GM23248 (cell line): ENCODE results near the gene ANKRD39. TPM values are rescaled to one million over a fixed set of nuclear protein-coding genes. Genes with fewer than 3 reads are reported as not detected.

Experiments
- DNase-seq: peaks from one replicate; pipeline ENCODE4 v3.0.0-alpha.2; 2015
- H2AFZ ChIP-seq: fragments of 200-600 bp; sonication (generic); 2 replicates; pipeline ENCODE4 v1.6.1; 2016; ENCODE audit warnings: antibody characterized with exemption
- H3F3A ChIP-seq: fragments of 200-600 bp; sonication (generic); 2 replicates; pipeline ENCODE4 v1.6.1; 2016; ENCODE audit warnings: mild to moderate bottlenecking, antibody characterized with exemption, mixed run types; ENCODE audit not compliant: insufficient read depth
- H3K27ac ChIP-seq: fragments of 200-600 bp; sonication (generic); 2 replicates; pipeline ENCODE4 v1.5.1; 2016; ENCODE audit warnings: mild to moderate bottlenecking
- H3K27me3 ChIP-seq: fragments of 200-600 bp; sonication (generic); replicated peaks from 2 replicates; pipeline ENCODE4 v1.6.1; 2016; ENCODE audit warnings: mild to moderate bottlenecking; ENCODE audit not compliant: insufficient read depth
- H3K36me3 ChIP-seq: fragments of 200-600 bp; sonication (generic); 2 replicates; pipeline ENCODE4 v1.6.1; 2016; ENCODE audit warnings: low read depth, mild to moderate bottlenecking
- H3K4me1 ChIP-seq: fragments of 200-600 bp; sonication (generic); 2 replicates; pipeline ENCODE4 v1.6.1; 2016; ENCODE audit warnings: mild to moderate bottlenecking; ENCODE audit not compliant: insufficient read depth
- H3K4me2 ChIP-seq: fragments of 200-600 bp; sonication (generic); one replicate; pipeline ENCODE4 v1.6.1; 2016; ENCODE audit warnings: mild to moderate bottlenecking; ENCODE audit not compliant: unreplicated experiment
- H3K4me3 ChIP-seq: fragments of 200-600 bp; sonication (generic); 2 replicates; pipeline ENCODE4 v1.5.1; 2016; ENCODE audit warnings: mild to moderate bottlenecking
- H3K79me2 ChIP-seq: fragments of 200-600 bp; sonication (generic); 2 replicates; pipeline ENCODE4 v1.6.1; 2016; ENCODE audit warnings: mild to moderate bottlenecking; ENCODE audit not compliant: insufficient read depth
- H3K9ac ChIP-seq: fragments of 200-600 bp; sonication (generic); 2 replicates; pipeline ENCODE4 v1.6.1; 2016; ENCODE audit warnings: mild to moderate bottlenecking
- H3K9me2 ChIP-seq: fragments of 200-600 bp; sonication (generic); 2 replicates; pipeline ENCODE4 v1.6.1; 2016; ENCODE audit warnings: mixed run types, mild to moderate bottlenecking, moderate library complexity; ENCODE audit not compliant: insufficient read depth
- H3K9me3 ChIP-seq: fragments of 200-600 bp; sonication (generic); one replicate; pipeline ENCODE4 v1.6.1; 2017; ENCODE audit warnings: low read depth
- H4K20me1 ChIP-seq: fragments of 200-600 bp; sonication (generic); 2 replicates; pipeline ENCODE4 v1.6.0; 2016; ENCODE audit not compliant: insufficient read depth
- EZH2 ChIP-seq: fragments of 200-600 bp; sonication (generic); IDR thresholded peaks from 2 replicates; pipeline ENCODE4 v1.6.1; 2018; ENCODE audit warnings: antibody characterized with exemption, mild to moderate bottlenecking; ENCODE audit not compliant: insufficient read depth, poor library complexity, severe bottlenecking
- EZH2phosphoT487 ChIP-seq: fragments of 200-600 bp; sonication (generic); IDR thresholded peaks from 2 replicates; pipeline ENCODE4 v1.6.1; 2018; ENCODE audit warnings: antibody characterized with exemption, moderate library complexity, mild to moderate bottlenecking, low read depth; ENCODE audit not compliant: insufficient read depth
- WGBS, 2 experiments: methylation state at CpG; one replicate each; pipeline ENCODE4 v1.1.6; 2015 to 2017; ENCODE audit warnings: low lambda C conversion rate in 2 of 2, low coverage in 1 of 2; ENCODE audit errors: missing lambda C conversion rate in 2 of 2; 5-methylcytosine and 5-hydroxymethylcytosine counted together
- in situ Hi-C: fragments of 300-500 bp; cut with MboI; formaldehyde crosslinking; loops from 2 replicates; pipeline ENCODE4 v1.15.0; 2020
- polyA plus RNA-seq: library from polyadenylated mRNA; unstranded; fragments of >200 nt; fragmentation: Nextera tagmentation; extraction: Ambion mirVana; gene quantifications from 2 replicates; pipeline ENCODE4 v1.2.1, GENCODE V29; 2016
- total RNA-seq: library from RNA; depleted of rRNA; stranded (reverse); fragments of >200 nt; shearing (Covaris generic); gene quantifications from 2 replicates; pipeline ENCODE4 v1.2.3, GENCODE V29; 2014

The ANKRD39 gene
- total and polyA plus RNA-seq, 2 experiments from 2014 or later = 10.9 to 12.3 TPM

GRCh38 chr2:96819876-96820511, 37.8 kb downstream of the ANKRD39 start:
- no peak overlapping the region for H3K27ac ChIP-seq
- no peaks in the 10 kb centered on the region for H3K9me3 ChIP-seq
- no peak overlapping the region for H2AFZ ChIP-seq
- 0 out of 2 replicates have a peak, but pooled peaks cover 6% of the 10 kb centered on the region for H3F3A ChIP-seq
- H4K20me1 ChIP-seq = no peaks in the 10 kb centered on the region
- H3K27me3 ChIP-seq = no peaks in the 10 kb centered on the region
- H3K4me2 ChIP-seq = no peak overlapping the region
- in situ Hi-C loops = no loop called here
- H3K4me1 ChIP-seq = no peaks in the 10 kb centered on the region
- no peak for DNase-seq
- no peak for TF ChIP-seq EZH2
- no peak for TF ChIP-seq EZH2phosphoT487
- no peaks in the 10 kb centered on the region for H3K9me2 ChIP-seq
- H3K9ac ChIP-seq = no peak overlapping the region
- no peak overlapping the region for H3K4me3 ChIP-seq
- peaks cover 6% of the 10 kb centered on the region; the same call in 1 of the 2 replicates for H3K79me2 ChIP-seq
- no peaks in the 10 kb centered on the region for H3K36me3 ChIP-seq
- WGBS, 2 experiments = 90 to 91% methylated on average over 12 of the region's 12 CpGs

- Histone ChIP-seq H3F3A (0 out of 2 replicates have a peak, but pooled peaks cover 8% of the 10 kb centered on the region), H2AFZ (no peak overlapping the region), H3K9me3 (no peaks in the 10 kb centered on the region), H3K79me2 (peaks cover 6% of the 10 kb centered on the region; the same call in 1 of the 2 replicates), H3K9ac (no peak overlapping the region), H3K36me3 (no peaks in the 10 kb centered on the region), H3K27ac (no peak overlapping the region), H3K27me3 (no peaks in the 10 kb centered on the region), H3K9me2 (no peaks in the 10 kb centered on the region), H3K4me3 (no peak overlapping the region), H3K4me2 (no peak overlapping the region), H4K20me1 (no peaks in the 10 kb centered on the region), H3K4me1 (no peaks in the 10 kb centered on the region)
- TF ChIP-seq EZH2 (no peak), EZH2phosphoT487 (no peak)
- in situ Hi-C loops = no loop called here
- no peak for DNase-seq
- 81 to 82% methylated on average over 9 to 10 of the region's 10 CpGs for WGBS, 2 experiments
Observed at GRCh38 chr2:96819128-96819875, 38.5 kb downstream of the ANKRD39 start.

- Histone ChIP-seq H3K4me1 (no peaks in the 10 kb centered on the region), H2AFZ (no peak overlapping the region), H3K9ac (no peak overlapping the region), H3F3A (0 out of 2 replicates have a peak, but pooled peaks cover 8% of the 10 kb centered on the region), H3K9me3 (no peaks in the 10 kb centered on the region), H3K9me2 (no peaks in the 10 kb centered on the region), H3K27ac (no peak overlapping the region), H3K4me2 (peak overlapping the region; percentile 88), H3K79me2 (peaks cover 6% of the 10 kb centered on the region; the same call in 1 of the 2 replicates), H4K20me1 (no peaks in the 10 kb centered on the region), H3K4me3 (no peak overlapping the region), H3K27me3 (no peaks in the 10 kb centered on the region), H3K36me3 (no peaks in the 10 kb centered on the region)
- WGBS, 2 experiments = 85 to 87% methylated on average over 8 of the region's 8 CpGs
- DNase-seq = no peak
- TF ChIP-seq EZH2 (no peak), EZH2phosphoT487 (no peak)
- in situ Hi-C loops = no loop called here
Observed at GRCh38 chr2:96817882-96818281, 39.9 kb downstream of the ANKRD39 start.

GRCh38 chr2:96816836-96817702, 40.7 kb downstream of the ANKRD39 start:
- Histone ChIP-seq H3K4me3 (peak overlapping the region; percentile 76), H3K27me3 (no peaks in the 10 kb centered on the region), H3K9ac (peak overlapping the region; percentile 42; the same call in 1 of the 2 replicates), H3K36me3 (no peaks in the 10 kb centered on the region), H3K9me2 (no peaks in the 10 kb centered on the region), H3K9me3 (no peaks in the 10 kb centered on the region), H4K20me1 (no peaks in the 10 kb centered on the region), H3F3A (0 out of 2 replicates have a peak, but pooled peaks cover 8% of the 10 kb centered on the region), H3K4me2 (peak overlapping the region; percentile 88), H3K79me2 (peaks cover under 1% of the 10 kb centered on the region; the same call in 1 of the 2 replicates), H2AFZ (peak overlapping the region; percentile 74), H3K4me1 (peaks cover 2% of the 10 kb centered on the region; the same call in 1 of the 2 replicates), H3K27ac (no peak overlapping the region)
- DNase-seq = peak; percentile 82
- WGBS, 2 experiments = 2 to 3% methylated on average over 74 to 76 of the region's 89 CpGs
- in situ Hi-C loops = no loop called here
- TF ChIP-seq EZH2phosphoT487 (no peak), EZH2 (no peak)
